SK-N-MC (cell line): ENCODE results near the gene GRIA4.

Experiments
- EZH2 ChIP-seq: fragments of 200-600 bp; sonication (generic); IDR thresholded peaks from one replicate; pipeline ENCODE4 v1.6.1; 2017; ENCODE audit warnings: antibody characterized with exemption
- FOXP2 ChIP-seq: optimal IDR thresholded peaks from 2 replicates; pipeline ENCODE3; 2011; ENCODE audit warnings: mild to moderate bottlenecking, moderate library complexity; ENCODE audit not compliant: insufficient read depth; ENCODE audit errors: extremely low read length, control extremely low read depth
- POLR2AphosphoS5 ChIP-seq: IDR thresholded peaks from 2 replicates; pipeline ENCODE4 v1.6.1; 2012; ENCODE audit warnings: mild to moderate bottlenecking, low read depth, low read length, borderline replicate concordance

- no peak for TF ChIP-seq POLR2AphosphoS5
- TF ChIP-seq EZH2, result no peak
- no peak for TF ChIP-seq FOXP2
Measured at GRCh38 chr11:105588001-105588400, 21.9 kb upstream of the GRIA4 start.
